Mesenteric fat pad (tissue), 1 donor: ENCODE measurements around the gene TMEM131. TPM values are rescaled to one million over a fixed set of nuclear protein-coding genes. Genes with fewer than 3 reads are reported as not detected.
"Not testable (repeated sequence)": the region's sequence is repeated elsewhere in the genome, so short reads cannot be mapped to it uniquely, and the experiment has no call there.

Experiments
- DNase-seq: peaks from one replicate; pipeline ENCODE4 v3.0.0-alpha.2; 2020; ENCODE audit warnings: low spot score
- total RNA-seq: library from RNA; stranded (reverse); fragmentation: NEBNext Ultra II Directional; extraction: Animal tissue kit (Norgen Biotek cat#: 25700); gene quantifications from one replicate; pipeline ENCODE4 v1.2.1, GENCODE V29; 2021
- donor health status: DM: yes; HTN: yes; CAD: no.

The TMEM131 gene
- total RNA-seq, 1 donor from 2014 or later = 34.8 TPM

GRCh38 chr2:97917668-97918067, 78.1 kb downstream of the TMEM131 start:
- not testable (repeated sequence) for DNase-seq

- DNase-seq = no peak
Observed at GRCh38 chr2:97914691-97915213, 81.0 kb downstream of the TMEM131 start.

GRCh38 chr2:97913846-97914245, 81.9 kb downstream of the TMEM131 start:
- no peak for DNase-seq

- no peak for DNase-seq
Observed at GRCh38 chr2:97911922-97912575, 83.7 kb downstream of the TMEM131 start.

GRCh38 chr2:97911206-97911921, 84.4 kb downstream of the TMEM131 start:
- no peak for DNase-seq

- DNase-seq = no peak
Observed at GRCh38 chr2:97910403-97911205, 85.1 kb downstream of the TMEM131 start.

GRCh38 chr2:97908208-97908676, 87.5 kb downstream of the TMEM131 start:
- no peak for DNase-seq

- no peak for DNase-seq
Observed at GRCh38 chr2:97907369-97908100, 88.2 kb downstream of the TMEM131 start.

GRCh38 chr2:97906307-97906706, 89.4 kb downstream of the TMEM131 start:
- no peak for DNase-seq

- no peak for DNase-seq
Observed at GRCh38 chr2:97905294-97905693, 90.5 kb downstream of the TMEM131 start.

- no peak for DNase-seq
Observed at GRCh38 chr2:97901862-97902261, 93.9 kb downstream of the TMEM131 start.

- no peak for DNase-seq
Observed at GRCh38 chr2:97900806-97901205, 94.9 kb downstream of the TMEM131 start.

GRCh38 chr2:97893042-97893441, 102.7 kb downstream of the TMEM131 start:
- not testable (repeated sequence) for DNase-seq

- no peak for DNase-seq
Observed at GRCh38 chr2:97891611-97892010, 104.1 kb downstream of the TMEM131 start.

- DNase-seq = no peak
Observed at GRCh38 chr2:97889156-97889555, 106.6 kb downstream of the TMEM131 start.

- no peak for DNase-seq
Observed at GRCh38 chr2:97885841-97886240, 109.9 kb downstream of the TMEM131 start.

- DNase-seq = no peak
Observed at GRCh38 chr2:97880334-97880733, 115.4 kb downstream of the TMEM131 start.

GRCh38 chr2:97878865-97879264, 116.9 kb downstream of the TMEM131 start:
- no peak for DNase-seq

- DNase-seq = not testable (repeated sequence)
Observed at GRCh38 chr2:97878317-97878716, 117.4 kb downstream of the TMEM131 start.

- no peak for DNase-seq
Observed at GRCh38 chr2:97871096-97871780, 124.5 kb downstream of the TMEM131 start.
